Left cardiac atrium (tissue), 4 donors: ENCODE results near the gene SPARC. TPM values are rescaled to one million over a fixed set of nuclear protein-coding genes. Genes with fewer than 3 reads are reported as not detected.

ENCODE experiments used
- ATAC-seq, 2 donors: fragments of 200-7000 bp; cut with Tn5 transposase; one replicate each; pipeline ENCODE4 v1.9.1; 2020; ENCODE audit warnings: mild to moderate bottlenecking in 2 of 2, moderate library complexity in 2 of 2
- DNase-seq: peaks from one replicate; pipeline ENCODE4 v3.0.0-alpha.2; 2020
- intact Hi-C, 2 donors: fragments of 100-400 bp; cut with DNase I; formaldehyde crosslinking; loops; one replicate each; pipeline versions ENCODE4 v1.14.1 to v1.15.1; 2022 to 2023
- total RNA-seq, 2 donors: library from RNA; stranded (reverse); fragmentation: NEBNext Ultra II Directional; extraction: Animal tissue kit (Norgen Biotek cat#: 25700); gene quantifications; one replicate each; pipeline ENCODE4 v1.2.1, GENCODE V29; 2021
- donor health status: DM: no; HTN: yes; CAD: no.
- donor health status: DM: no; HTN: yes; CAD: no; lungs with severe emphysema.
- donor health status: DM: yes; HTN: yes; CAD: no.
- donor health status: Dilated cardiomyopathy.

Gene SPARC
- total RNA-seq, 2 donors from 2014 or later = 807 to 1,125 TPM

GRCh38 chr5:151637676-151638075, 49.0 kb downstream of the SPARC start:
- intact Hi-C loops = no loop called here
- DNase-seq (no peak), ATAC-seq (peak in 1 of 2 donors; percentile 23)

DNA sequence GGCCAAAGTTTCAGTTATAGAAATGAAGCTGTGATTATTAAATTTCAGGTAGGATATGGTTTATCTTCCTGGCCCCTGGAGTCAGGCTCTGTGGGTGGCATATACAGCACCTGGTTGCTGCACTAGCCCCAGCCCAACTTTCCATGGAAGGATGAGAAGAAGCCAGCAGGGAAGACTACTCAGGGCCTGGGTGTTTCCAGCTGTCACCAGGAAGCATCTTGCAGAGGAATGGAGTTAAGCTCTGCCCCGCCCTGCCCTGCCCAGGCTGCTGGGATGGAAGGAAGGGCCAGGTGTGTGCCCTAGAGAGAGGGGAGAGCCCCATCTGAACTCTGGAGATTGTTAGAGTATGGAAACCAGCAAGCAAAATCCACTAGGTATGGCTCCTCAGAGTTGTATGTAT, 52.8 kb downstream of the SPARC start:
- no peak for DNase-seq
- intact Hi-C loops = no loop called here
- ATAC-seq = no peak

DNA sequence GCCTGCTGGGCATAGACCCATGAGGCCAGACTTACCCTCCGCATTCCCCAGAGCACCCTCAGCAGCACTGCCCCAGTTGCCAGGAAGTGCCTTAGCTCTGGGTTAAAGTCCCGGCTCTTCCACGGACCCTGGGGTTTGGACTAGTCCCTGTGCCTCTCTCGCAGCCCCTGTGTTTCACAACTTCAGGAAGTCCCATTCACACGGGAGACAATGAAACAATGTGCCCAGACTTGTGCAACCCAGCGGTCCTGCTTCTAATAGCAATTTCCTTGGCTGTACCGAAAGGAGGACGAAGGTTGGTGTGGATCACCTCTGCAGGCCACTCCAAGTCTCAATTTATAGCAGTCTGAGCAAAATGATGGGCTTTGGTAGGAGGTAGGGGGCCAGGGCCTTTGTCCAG, 53.8 kb downstream of the SPARC start:
- intact Hi-C loops = no loop called here
- ATAC-seq = peak in 1 of 2 donors; percentile 11
- DNase-seq = no peak

DNA sequence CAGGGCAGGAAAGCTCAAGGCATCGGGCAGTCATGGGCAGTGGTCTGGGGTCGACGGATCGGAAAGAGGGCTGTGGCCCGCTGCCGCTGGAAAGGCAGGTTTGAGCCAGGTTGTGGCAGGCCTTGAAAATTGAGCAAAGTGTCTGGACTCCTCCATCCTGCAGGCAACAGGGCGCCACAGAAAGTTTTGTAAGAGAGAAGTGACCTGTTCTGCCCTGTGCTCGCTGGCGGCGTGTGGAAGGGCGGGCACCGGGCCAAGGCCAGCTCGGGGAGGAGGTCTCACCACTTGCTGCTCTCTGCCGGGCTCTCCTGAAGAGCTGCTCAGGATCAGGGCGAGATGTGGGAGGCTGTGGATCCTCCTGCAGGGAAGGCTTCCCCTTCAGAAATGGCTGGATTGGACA, 54.2 kb downstream of the SPARC start:
- intact Hi-C loops = no loop called here
- ATAC-seq (peak; percentile 68 to 79), DNase-seq (peak; percentile 40)

DNA sequence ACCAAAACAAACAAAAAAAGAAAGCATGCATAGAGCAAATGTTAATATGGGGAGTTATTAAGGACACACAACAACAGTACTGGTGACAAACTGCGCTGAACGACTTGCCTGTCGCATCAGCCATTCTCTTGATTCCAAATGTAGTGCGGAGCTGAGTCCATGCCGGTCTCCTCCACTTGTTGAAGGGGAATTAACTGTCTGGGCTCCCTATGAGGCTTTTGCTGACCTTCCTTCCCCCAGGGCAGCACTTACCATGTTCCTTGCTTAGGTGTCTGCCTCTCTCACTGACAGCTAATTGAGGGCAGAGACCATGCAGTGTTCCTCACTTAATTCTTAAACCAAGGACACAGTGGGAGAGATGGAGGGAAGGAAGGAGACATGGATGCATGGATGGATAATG, 54.8 kb downstream of the SPARC start:
- DNase-seq (no peak), ATAC-seq (no peak)
- intact Hi-C loops = no loop called here

GRCh38 chr5:151630088-151630487, 56.6 kb downstream of the SPARC start:
- intact Hi-C loops = no loop called here
- DNase-seq (no peak), ATAC-seq (no peak)

DNA sequence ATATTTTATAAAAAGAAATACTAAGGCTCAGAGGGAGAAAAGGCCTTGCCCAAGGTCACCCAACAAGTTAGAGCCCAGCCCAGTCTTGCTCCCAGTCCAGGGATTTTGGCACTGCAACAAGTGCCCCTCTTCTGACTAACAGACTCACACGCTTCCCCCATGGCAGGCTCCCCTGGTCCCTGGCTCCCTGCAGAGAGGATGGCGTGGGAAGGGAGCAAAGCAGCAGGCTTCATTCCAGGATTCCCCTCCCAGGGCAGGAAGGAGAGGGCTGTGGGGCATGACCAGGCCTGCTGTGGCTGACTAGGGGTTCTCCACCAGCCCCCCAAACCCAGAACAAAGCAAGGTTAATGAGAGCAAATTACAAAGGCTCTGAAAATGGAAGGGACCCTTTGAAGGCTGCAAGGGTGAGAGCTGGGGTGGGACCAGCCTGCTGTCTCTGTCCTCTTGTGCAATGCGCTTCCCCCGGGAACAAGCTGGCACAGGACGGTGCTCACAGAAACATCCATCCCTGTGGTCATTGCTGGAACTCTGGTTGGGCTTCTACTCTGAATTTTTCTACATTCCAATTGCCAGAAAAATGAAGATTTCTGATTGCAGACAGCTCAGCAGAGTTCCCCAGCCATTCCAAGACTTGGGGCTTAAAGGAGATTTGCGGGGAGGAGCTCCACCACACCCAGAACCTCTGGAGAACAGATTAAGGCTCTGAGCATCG, 58.4 kb downstream of the SPARC start:
- ATAC-seq = peak; percentile 32 to 64
- intact Hi-C loops = no loop called here
- DNase-seq = no peak

GRCh38 chr5:151627650-151628049, 59.1 kb downstream of the SPARC start:
- peak in 1 of 2 donors; percentile 58 for ATAC-seq

DNA sequence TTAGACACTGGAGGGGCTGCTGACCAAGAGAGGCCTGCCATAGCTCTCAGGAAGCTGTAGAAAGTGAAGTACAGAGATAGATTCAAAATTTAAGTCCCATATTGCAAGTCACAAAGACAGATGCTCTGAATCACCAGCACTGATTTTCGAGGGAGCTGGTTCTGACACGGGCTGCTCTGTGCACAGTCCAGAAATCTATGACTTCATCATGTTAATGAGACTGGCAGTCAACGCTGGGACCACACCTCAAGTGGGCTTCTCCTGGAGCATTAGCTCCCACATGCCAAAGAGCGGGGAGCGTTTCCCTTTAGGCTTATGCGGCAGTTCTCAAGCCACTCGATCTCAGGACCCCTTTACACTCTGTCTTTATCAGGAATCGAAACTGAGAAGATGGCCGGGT, 61.4 kb downstream of the SPARC start:
- no peak for DNase-seq
- no peak for ATAC-seq
- intact Hi-C loops = no loop called here

More at GRCh38 chr5:151627650-151628049, 59.1 kb downstream of the SPARC start:
- no peak for DNase-seq
- intact Hi-C loops = no loop called here

DNA sequence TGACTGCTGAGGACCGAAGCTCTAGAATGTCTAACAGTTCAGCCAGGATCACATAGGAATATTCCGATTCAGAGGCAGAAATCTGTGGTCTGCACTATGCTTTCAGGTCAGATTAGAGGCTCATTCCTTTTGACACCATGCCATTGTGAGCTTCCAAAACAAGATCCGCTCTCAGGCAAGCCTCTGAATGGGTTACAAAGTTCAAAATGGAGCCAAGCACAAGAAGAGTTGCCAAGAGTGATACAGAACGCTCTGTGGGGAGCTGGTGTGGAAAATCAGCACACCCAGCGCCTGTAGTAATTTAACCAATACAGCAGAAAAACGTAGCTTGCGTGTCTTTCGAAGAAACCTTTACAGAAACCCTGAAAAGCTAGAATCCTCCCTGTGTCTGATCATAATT, 62.2 kb downstream of the SPARC start:
- DNase-seq = no peak
- peak; percentile 62 to 63 for ATAC-seq
- intact Hi-C loops = no loop called here

DNA sequence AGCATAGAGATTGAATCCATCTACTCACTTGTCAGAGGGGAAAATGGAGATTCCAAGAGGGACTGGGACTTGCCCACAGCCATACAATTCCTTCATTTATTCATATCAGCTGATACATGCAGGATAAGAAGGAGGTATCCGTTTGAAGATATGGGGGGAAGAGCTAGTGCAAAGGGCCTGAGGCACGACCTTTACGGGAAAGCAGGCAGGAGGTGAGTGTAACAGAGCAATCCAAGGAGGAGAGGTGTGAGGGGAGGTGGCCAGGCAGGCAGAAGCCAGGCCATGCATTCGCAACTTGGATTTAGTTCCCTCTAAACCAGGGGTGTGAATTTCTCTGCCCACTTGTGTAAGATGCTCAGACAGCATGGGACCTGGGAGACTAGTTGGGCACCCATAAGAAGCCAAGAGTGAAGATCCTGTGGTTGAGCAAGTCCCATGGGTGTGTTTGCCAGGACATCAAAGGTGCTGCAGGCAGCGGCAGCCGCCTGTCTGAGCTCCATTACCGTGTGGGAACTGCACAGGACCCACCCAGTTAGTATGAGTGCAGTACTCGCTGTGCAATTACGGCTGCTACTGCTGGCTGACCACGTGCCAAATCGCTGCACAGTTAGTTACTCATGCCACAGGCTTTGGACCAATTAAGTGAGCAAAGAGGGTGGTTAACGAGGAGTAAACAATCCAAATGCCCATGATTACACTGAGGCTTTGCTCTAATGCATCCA, 64.2 kb downstream of the SPARC start:
- intact Hi-C loops = no loop called here
- DNase-seq (peak; percentile 31), ATAC-seq (peak; percentile 29 to 34)

DNA sequence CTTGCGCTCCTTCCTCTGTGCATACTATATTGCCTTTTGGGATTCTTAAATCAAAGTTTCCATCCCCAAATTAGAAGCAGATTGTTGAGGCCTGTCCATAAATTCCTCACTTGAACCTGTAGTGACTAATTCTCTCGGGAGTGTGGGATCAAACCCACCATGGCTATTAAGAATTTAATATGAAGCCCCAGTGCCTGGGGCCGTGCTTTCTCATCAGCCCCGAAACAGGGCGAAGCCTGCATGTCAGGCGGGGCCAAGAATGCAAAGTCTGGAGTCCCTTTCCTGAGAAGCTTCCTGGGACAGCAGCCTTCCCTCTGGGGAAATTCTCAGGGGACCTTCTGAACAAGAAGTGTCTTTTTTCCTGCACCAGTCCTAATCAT, 66.3 kb downstream of the SPARC start:
- DNase-seq (no peak), ATAC-seq (no peak)
- intact Hi-C loops = no loop called here

DNA sequence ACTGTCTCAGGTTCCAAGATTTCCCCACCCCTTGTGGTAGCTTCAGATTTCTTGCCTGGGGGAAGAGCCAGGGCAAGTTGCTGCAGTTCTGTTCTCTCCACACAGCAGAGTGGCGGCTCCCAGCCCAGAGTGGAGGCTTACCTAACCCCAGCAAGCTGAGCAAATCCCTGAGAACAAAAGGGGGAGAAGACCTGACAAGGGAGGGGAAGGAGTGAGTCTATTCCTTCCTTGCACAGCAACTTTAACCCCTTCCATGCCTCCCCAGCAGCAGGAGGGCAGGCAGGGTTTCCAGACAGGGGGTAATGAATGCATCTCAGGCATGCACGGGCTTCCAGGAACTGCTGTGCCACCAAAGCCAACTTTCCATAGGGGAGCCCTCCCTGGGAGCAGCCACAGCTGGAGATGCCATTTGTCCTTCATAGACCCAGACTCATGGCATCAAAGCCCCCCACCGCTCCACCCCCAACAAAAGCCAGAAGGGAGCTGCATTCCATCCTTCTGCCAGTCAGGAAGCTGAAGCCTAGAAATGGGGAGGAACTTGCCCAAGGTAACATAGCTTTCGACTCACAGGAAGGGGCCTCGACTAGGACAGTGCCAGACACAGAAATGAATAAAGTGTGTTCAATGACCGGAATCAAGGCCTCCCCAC, 66.8 kb downstream of the SPARC start:
- intact Hi-C loops = no loop called here
- no peak for ATAC-seq
- DNase-seq = no peak

DNA sequence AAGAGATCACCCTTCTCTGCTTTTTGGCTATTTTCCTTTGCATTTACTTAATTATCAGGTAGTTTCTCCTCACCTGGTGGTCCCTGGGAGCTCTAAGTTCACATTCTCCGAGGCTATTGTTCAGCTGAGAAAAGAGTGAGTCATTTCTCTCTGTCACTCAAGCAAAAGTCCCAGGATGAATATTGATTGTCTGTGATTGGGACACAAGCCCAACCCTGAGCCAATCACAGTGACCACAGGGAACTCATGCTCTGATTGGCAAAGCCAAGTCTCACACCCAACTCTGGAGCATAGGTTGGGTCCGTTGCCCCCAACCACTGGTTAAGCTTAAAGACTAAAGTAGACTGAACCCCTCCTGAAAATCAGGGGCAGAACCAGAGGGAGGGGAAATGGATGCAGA, 67.8 kb downstream of the SPARC start:
- ATAC-seq = no peak
- intact Hi-C loops = no loop called here
- DNase-seq = no peak

GRCh38 chr5:151617841-151618710, 68.6 kb downstream of the SPARC start:
- intact Hi-C loops = no loop called here
- ATAC-seq (no peak), DNase-seq (no peak)

GRCh38 chr5:151617383-151617840, 69.3 kb downstream of the SPARC start:
- DNase-seq (no peak), ATAC-seq (no peak)
- intact Hi-C loops = no loop called here

DNA sequence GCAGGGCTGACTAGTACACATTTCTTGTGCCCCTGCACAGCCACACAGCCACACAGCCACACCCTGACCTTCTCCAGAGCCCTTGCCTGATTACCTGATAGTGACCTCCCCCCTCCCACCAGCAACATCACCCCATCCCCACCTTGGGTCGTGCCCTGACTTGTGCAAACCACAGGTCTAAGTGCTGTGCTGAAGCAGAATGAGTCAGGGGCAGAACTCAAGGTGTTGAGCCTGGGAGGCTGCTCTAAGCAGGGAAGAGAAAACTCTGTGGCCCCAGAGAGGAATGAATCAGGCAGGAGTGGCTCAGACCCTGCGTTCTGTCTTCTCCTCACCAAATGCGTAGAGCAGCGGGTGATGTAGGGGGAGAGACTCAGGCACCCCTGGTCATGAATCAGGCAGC, 71.3 kb downstream of the SPARC start:
- DNase-seq = no peak
- intact Hi-C loops = no loop called here
- no peak for ATAC-seq

DNA sequence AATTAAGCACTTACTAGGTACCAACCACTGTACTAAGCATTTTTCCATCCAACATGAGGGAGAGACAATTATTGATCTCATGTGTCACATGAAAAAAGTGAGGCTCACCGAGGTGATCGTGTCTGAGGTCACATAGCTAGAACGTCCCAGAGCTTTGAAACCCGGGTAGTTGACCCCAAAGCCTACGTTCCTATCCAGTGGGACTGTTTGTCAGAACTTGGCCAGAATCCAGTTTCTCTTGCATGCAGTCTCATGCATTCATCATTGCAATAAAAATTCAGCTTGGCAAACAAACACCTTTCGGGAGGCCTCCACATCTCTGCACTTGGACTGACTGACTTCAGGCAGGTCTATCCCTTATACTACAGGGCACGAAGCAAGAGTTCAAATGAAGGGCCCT, 72.2 kb downstream of the SPARC start:
- no peak for DNase-seq
- intact Hi-C loops = no loop called here
- ATAC-seq = no peak

DNA sequence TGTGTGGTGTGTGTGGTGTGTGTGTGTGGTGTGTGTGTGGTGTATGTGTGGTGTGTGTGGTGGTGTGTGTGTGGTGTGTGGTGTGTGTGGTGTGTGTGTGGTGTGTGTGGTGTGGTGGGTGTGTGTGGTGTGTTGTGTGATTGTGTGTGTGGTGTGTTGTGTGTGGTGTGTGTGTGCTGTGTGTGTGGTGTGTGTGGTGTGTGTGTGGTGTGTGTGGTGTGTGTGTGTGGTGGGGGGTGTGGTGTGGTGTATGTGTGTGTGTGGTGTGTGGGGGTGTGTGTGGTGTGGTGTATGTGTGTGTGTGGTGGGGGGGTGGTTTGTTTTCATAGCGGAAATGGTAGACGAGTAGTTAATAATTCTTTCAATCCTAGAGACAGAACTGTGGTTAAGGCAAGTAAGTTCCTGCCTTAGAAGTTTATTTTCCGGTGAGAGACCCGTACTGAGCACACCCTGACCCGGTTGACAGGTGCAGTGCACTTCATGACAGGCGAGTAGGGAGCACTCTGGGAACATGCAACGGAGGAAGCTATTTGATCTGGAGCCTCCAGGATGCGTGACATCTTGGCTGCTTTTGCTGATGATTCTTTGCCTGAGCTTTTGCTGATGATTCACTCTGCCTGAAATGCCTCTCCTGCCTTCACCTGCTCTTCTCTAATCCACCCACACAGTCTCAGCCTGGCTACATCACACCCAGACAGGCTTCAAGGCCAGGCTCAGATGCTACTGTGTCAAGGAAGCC, 73.9 kb downstream of the SPARC start:
- ATAC-seq (peak in 1 of 2 donors; percentile 59), DNase-seq (no peak)
- intact Hi-C loops = no loop called here
